Epidermal melanocyte (primary cell): ENCODE data around the gene LRRC56.
"Not testable (repeated sequence)": the region's sequence is repeated elsewhere in the genome, so short reads cannot be mapped to it uniquely, and the experiment has no call there.

Source experiments
- DNase-seq: peaks from one replicate; pipeline ENCODE4 v3.0.0; 2011; ENCODE audit warnings: low spot score; ENCODE audit not compliant: insufficient read length

LRRC56 gene

GRCh38 chr11:501683-502287, 35.5 kb upstream of the LRRC56 start:
- DNase-seq: peak; percentile 14

- DNase-seq: peak; percentile 6
Measured at GRCh38 chr11:502288-503178, 34.8 kb upstream of the LRRC56 start.

- DNase-seq: peak; percentile 22
Measured at GRCh38 chr11:503179-503981, 33.9 kb upstream of the LRRC56 start.

GRCh38 chr11:504053-504993, 33.0 kb upstream of the LRRC56 start:
- DNase-seq: peak; percentile 53

GRCh38 chr11:504994-505344, 32.4 kb upstream of the LRRC56 start:
- DNase-seq: no peak

GRCh38 chr11:506238-506994, 30.9 kb upstream of the LRRC56 start:
- peak; percentile 98 for DNase-seq

- peak; percentile 93 for DNase-seq
Measured at GRCh38 chr11:506995-507726, 30.2 kb upstream of the LRRC56 start, which contains the start of gene RNH1. TSS of gene RNH1 (minus strand) at chr11:507242. CDS start at chr11:502162, 5,080 bp downstream.

GRCh38 chr11:507727-508515, 29.4 kb upstream of the LRRC56 start:
- peak; percentile 13 for DNase-seq

GRCh38 chr11:508956-509355, 28.4 kb upstream of the LRRC56 start:
- DNase-seq: peak; percentile 5

- no peak for DNase-seq
Measured at GRCh38 chr11:512761-513595, 24.3 kb upstream of the LRRC56 start.

GRCh38 chr11:514606-515005, 22.7 kb upstream of the LRRC56 start:
- no peak for DNase-seq

GRCh38 chr11:515131-515530, 22.2 kb upstream of the LRRC56 start:
- peak; percentile 10 for DNase-seq

- no peak for DNase-seq
Measured at GRCh38 chr11:516400-516799, 20.9 kb upstream of the LRRC56 start.

- DNase-seq: not testable (repeated sequence)
Measured at GRCh38 chr11:516918-517685, 20.2 kb upstream of the LRRC56 start.

GRCh38 chr11:518463-519202, 18.7 kb upstream of the LRRC56 start:
- DNase-seq: peak; percentile 90
